ENCODE results near the gene TGIF1. TPM values are rescaled to one million over a fixed set of nuclear protein-coding genes. Genes with fewer than 3 reads are reported as not detected.

The TGIF1 gene
- total RNA-seq, 2 experiments from 2014 or later: 54.6 to 55.4 TPM

DNA sequence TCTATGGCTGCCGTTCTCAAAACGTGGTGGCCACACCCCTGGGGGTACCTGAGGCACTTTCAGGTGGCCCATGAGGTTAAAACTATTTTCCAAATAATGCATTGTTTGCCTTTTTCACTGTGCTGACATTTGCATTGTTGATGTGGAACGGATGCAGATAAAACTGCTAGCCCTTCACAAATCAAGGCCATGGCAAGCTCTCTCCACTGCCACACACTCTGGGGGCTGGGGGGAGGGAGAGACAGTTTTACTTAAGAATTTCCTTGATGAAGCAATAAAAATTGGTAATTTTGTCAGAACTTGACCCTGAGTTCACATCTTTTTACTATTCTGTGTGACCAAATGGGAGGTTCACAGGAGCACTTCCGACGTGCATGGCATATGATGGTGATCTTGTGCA, 22.0 kb upstream of the TGIF1 start:
- ChIA-PET POLR2A (no interaction called here), CTCF (no interaction called here)
- ATAC-seq (ENCODE audit: poor library complexity) (no peak), DNase-seq (no peak)
- Mint-ChIP-seq H3K27me3 (no peaks in the 10 kb centered on the region), H3K36me3 (ENCODE audit: low read depth) (no peaks in the 10 kb centered on the region), H3K27ac (no peak overlapping the region), H3K4me1 (ENCODE audit: low read depth) (no peaks in the 10 kb centered on the region), H3K4me3 (no peak overlapping the region), H3K9me3 (no peaks in the 10 kb centered on the region)
- Histone ChIP-seq H3K36me3 (ENCODE audit: insufficient read depth, low read length) (no peaks in the 10 kb centered on the region), H3K4me3 (ENCODE audit: low read length) (no peak overlapping the region), H3K9me3 (ENCODE audit: control insufficient read depth in 1 of 2, insufficient read depth in 1 of 2, low read length in 2 of 2) (no peaks in the 10 kb centered on the region), H3K27me3 (ENCODE audit: control insufficient read depth in 1 of 2, insufficient read depth in 2 of 2, low read length in 2 of 2) (no peaks in the 10 kb centered on the region), H3K4me1 (ENCODE audit: insufficient read depth, low read length) (no peaks in the 10 kb centered on the region), H3K27ac (ENCODE audit: low read depth in 1 of 2, low read length in 2 of 2) (no peak overlapping the region)
- TF ChIP-seq, protein P1, sequence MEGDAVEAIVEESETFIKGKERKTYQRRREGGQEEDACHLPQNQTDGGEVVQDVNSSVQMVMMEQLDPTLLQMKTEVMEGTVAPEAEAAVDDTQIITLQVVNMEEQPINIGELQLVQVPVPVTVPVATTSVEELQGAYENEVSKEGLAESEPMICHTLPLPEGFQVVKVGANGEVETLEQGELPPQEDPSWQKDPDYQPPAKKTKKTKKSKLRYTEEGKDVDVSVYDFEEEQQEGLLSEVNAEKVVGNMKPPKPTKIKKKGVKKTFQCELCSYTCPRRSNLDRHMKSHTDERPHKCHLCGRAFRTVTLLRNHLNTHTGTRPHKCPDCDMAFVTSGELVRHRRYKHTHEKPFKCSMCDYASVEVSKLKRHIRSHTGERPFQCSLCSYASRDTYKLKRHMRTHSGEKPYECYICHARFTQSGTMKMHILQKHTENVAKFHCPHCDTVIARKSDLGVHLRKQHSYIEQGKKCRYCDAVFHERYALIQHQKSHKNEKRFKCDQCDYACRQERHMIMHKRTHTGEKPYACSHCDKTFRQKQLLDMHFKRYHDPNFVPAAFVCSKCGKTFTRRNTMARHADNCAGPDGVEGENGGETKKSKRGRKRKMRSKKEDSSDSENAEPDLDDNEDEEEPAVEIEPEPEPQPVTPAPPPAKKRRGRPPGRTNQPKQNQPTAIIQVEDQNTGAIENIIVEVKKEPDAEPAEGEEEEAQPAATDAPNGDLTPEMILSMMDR (IDR thresholded peaks at IDR 0.05): no peak
- intact Hi-C loops (cut with DNase I, micrococcal nuclease): no loop called here

DNA sequence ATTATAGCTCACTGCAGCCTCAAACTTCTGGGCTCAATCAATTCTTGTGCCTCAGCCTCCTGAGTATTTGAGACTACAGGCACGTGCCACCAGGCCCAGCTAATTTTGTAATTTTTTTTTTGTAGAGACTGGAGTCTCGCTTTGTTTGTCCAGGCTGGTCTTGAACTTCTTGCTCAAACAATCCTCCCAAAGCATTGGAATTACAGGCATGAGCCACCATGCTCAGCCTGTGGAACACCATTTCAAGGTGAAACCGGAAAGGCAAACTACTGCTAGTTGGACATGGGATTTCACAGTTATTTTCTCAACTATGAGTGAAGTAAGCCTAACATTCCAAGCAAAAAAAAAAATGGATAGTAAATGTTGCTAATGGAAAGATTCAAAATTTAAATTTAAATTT, 20.9 kb upstream of the TGIF1 start:
- no peak for ATAC-seq (ENCODE audit: poor library complexity)
- Histone ChIP-seq H3K4me3 (ENCODE audit: low read length) (no peak overlapping the region), H3K27me3 (ENCODE audit: control insufficient read depth in 1 of 2, insufficient read depth in 2 of 2, low read length in 2 of 2) (no peaks in the 10 kb centered on the region), H3K4me1 (ENCODE audit: insufficient read depth, low read length) (no peaks in the 10 kb centered on the region), H3K36me3 (ENCODE audit: insufficient read depth, low read length) (no peaks in the 10 kb centered on the region), H3K9me3 (ENCODE audit: control insufficient read depth in 1 of 2, insufficient read depth in 1 of 2, low read length in 2 of 2) (no peaks in the 10 kb centered on the region), H3K27ac (ENCODE audit: low read depth in 1 of 2, low read length in 2 of 2) (no peak overlapping the region)
- ChIA-PET POLR2A (no interaction called here), CTCF (no interaction called here)
- DNase-seq: no peak
- Mint-ChIP-seq H3K27ac (no peak overlapping the region), H3K27me3 (no peaks in the 10 kb centered on the region), H3K4me3 (no peak overlapping the region), H3K36me3 (ENCODE audit: low read depth) (no peaks in the 10 kb centered on the region), H3K9me3 (no peaks in the 10 kb centered on the region), H3K4me1 (ENCODE audit: low read depth) (no peaks in the 10 kb centered on the region)
- TF ChIP-seq, protein P1 (IDR thresholded peaks at IDR 0.05): no peak
- intact Hi-C loops (cut with DNase I, micrococcal nuclease): no loop called here

DNA sequence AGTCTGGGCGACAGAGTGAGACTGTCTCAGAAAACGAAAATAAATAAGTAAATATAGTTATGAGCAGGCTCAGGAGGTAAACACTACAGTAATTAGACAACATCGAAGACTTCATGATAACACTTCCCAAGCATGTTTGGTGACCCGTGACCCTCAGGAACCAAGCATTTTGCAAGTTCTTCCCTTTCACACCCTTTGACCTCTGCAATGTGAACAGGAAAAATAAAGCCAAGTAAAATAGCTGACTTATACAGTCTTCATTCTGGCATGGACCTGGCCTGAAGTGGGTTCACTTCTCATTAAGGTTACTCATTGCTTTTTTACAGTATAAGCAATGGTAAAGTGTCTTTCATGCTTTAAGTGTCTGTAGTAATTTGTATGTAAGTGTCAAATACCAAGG, 15.3 kb upstream of the TGIF1 start:
- CTCF ChIA-PET: interaction anchor here (0.7 kb wide), 1 partner anchor 17 kb away, joined by 3 read pairs; no protein-coding TSS in a partner anchor
- TF ChIP-seq, protein P1 (IDR thresholded peaks at IDR 0.05): no peak
- no peak overlapping the region for H3K4me3 ChIP-seq (ENCODE audit: low read length)
- no peaks in the 10 kb centered on the region for H3K4me1 ChIP-seq (ENCODE audit: insufficient read depth, low read length)
- no peaks in the 10 kb centered on the region for H3K27me3 ChIP-seq (ENCODE audit: control insufficient read depth in 1 of 2, insufficient read depth in 2 of 2, low read length in 2 of 2)
- DNase-seq: no peak
- no peak overlapping the region for H3K4me3 Mint-ChIP-seq
- no peaks in the 10 kb centered on the region for H3K36me3 Mint-ChIP-seq (ENCODE audit: low read depth)
- H3K36me3 ChIP-seq (ENCODE audit: insufficient read depth, low read length): no peaks in the 10 kb centered on the region
- no peak overlapping the region for H3K27ac Mint-ChIP-seq
- no peak for ATAC-seq (ENCODE audit: poor library complexity)
- no peak overlapping the region for H3K27ac ChIP-seq (ENCODE audit: low read depth in 1 of 2, low read length in 2 of 2)
- intact Hi-C loops (cut with DNase I, micrococcal nuclease): no loop called here
- no peaks in the 10 kb centered on the region for H3K9me3 Mint-ChIP-seq
- POLR2A ChIA-PET: no interaction called here
- H3K27me3 Mint-ChIP-seq: no peaks in the 10 kb centered on the region
- no peaks in the 10 kb centered on the region for H3K4me1 Mint-ChIP-seq (ENCODE audit: low read depth)
- no peaks in the 10 kb centered on the region for H3K9me3 ChIP-seq (ENCODE audit: control insufficient read depth in 1 of 2, insufficient read depth in 1 of 2, low read length in 2 of 2)
